ENCODE data around the gene PPP3R1. TPM values are rescaled to one million over a fixed set of nuclear protein-coding genes. Genes with fewer than 3 reads are reported as not detected.

Gene PPP3R1
- total RNA-seq: 14.5 and 19.6 TPM in 2 replicates

DNA sequence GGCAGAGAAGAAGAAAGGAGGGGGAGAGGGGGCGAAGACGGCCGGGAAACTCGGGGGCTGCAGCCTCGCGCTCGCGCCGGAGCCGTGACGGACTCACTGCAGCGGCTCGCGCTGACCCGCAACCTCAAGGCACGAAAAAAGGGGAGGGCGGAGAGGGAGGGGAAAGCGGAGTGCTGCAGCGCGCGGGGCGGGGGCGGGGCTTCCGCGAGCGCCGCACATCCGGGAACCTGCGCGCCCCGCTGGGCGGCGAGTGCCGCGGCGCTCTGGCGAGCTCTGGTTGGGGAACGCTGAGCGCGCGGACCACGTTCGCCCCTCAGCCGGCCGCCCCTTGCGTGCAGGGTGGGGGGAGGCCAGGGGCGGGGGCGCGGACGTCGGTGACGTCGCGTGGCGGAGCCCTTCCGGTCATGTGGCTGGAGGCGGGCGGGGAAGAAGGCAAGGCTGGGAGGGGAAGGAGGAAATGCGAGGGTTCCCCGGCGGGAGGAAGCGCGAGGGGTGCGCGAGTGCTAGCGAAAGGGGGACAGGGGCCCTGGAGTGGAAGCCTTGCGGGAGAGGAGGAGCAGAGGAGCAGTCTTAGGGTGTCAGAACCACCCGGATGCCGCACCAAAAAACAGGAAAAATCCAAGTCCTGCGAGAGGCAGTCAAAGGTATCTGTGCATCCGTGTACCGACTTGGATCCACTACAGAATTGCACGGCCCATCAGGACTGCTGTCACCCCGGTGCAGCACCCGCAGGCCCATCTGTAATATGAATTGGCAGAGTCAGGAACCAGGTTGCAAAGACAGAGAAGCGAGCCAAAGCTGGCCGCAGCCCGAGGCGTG is at the start of gene PPP3R1:
Gene PPP3R1, minus strand, starts transcription at position 133 of the 819 bp plus-strand sequence. CDS start 405 bp downstream, outside the sequence.
- no peak for DNase-seq (ENCODE audit: low read depth)
- peak within 1 kb of the TSS; percentile 92 for H3K4me3 ChIP-seq (ENCODE audit: low read depth, low read length)
- no peak for TF ChIP-seq CTCF (conservative IDR thresholded peaks at IDR 0.05; ENCODE audit: low read depth, low read length)

GRCh38 chr2:68295516-68295915 is 43.2 kb upstream of the PPP3R1 start:
- no peak for TF ChIP-seq CTCF (conservative IDR thresholded peaks at IDR 0.05; ENCODE audit: low read depth, low read length)
- no peak overlapping the region for H3K4me3 ChIP-seq (ENCODE audit: low read depth, low read length)
- no peak for DNase-seq (ENCODE audit: low read depth)

DNA sequence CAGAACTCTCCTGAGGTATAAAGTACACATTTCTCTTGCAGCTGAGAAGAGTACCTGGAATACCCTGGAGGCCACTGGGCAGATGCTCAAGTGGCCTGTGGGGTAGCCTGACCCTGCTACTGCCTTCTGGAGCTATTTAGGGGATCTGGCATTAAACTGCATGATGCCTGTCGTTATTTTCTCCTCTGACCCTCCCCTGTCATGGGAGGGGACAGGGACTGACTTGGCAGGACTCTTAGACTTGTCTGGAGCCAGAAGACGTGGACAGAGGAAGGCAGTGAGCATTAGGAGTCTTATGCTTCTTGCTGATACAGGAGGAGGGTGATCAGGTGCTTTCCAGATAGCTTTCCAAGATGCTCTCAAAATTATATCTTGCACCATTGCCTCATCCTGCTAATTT is 42.6 kb upstream of the PPP3R1 start:
- DNase-seq (ENCODE audit: low read depth): no peak
- H3K4me3 ChIP-seq (ENCODE audit: low read depth, low read length): no peak overlapping the region
- no peak for TF ChIP-seq CTCF (conservative IDR thresholded peaks at IDR 0.05; ENCODE audit: low read depth, low read length)

GRCh38 chr2:68294187-68294586 is 41.9 kb upstream of the PPP3R1 start:
- peak; percentile 22 for TF ChIP-seq CTCF (conservative IDR thresholded peaks at IDR 0.05; ENCODE audit: low read depth, low read length)
- DNase-seq (ENCODE audit: low read depth): no peak
- H3K4me3 ChIP-seq (ENCODE audit: low read depth, low read length): no peak overlapping the region

DNA sequence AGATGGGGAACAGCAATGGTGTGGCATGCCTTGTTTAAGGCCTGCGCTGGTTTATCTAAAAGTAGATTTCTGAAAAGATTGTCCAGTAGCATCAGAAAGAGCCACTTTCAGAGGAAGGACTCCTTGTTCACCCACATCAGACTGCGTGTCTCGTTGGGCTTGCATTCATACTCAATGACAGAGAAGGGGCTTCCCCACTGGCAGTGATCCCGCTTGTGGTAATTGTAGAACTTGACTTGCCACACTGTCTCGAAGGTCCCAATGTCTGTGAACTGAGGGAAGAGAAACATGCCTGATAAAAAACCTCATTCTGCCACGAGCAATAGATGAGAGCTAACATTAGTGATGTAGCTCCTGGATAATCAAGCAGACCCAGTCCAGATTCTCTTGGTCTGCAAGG is 41.4 kb upstream of the PPP3R1 start:
- no peak for TF ChIP-seq CTCF (conservative IDR thresholded peaks at IDR 0.05; ENCODE audit: low read depth, low read length)
- DNase-seq (ENCODE audit: low read depth): no peak
- H3K4me3 ChIP-seq (ENCODE audit: low read depth, low read length): no peak overlapping the region

- no peak for TF ChIP-seq CTCF (conservative IDR thresholded peaks at IDR 0.05; ENCODE audit: low read depth, low read length)
- DNase-seq (ENCODE audit: low read depth): no peak
- H3K4me3 ChIP-seq (ENCODE audit: low read depth, low read length): no peak overlapping the region
Measured at GRCh38 chr2:68293024-68293423, 40.7 kb upstream of the PPP3R1 start.
